GM23338 (cell line): ENCODE data around the gene PROS1.

Source experiments
- CTCF ChIP-seq, 2 experiments: fragments of 200-600 bp in 1 of 2; sonication (generic) in 1 of 2; conservative IDR thresholded peaks; 2 replicates each; pipeline versions ENCODE4 v1.5.1 to v1.6.1; 2016 to 2017; ENCODE audit warnings: antibody characterized with exemption in 2 of 2, low read depth in 2 of 2, mild to moderate bottlenecking in 2 of 2, moderate library complexity in 1 of 2
- ETS1 ChIP-seq: IDR thresholded peaks from 2 replicates; pipeline ENCODE4 v1.6.1; 2016; ENCODE audit warnings: antibody characterized with exemption
- EZH2 ChIP-seq: fragments of 200-600 bp; sonication (generic); IDR thresholded peaks from one replicate; pipeline ENCODE4 v1.8.0; 2017; ENCODE audit warnings: antibody characterized with exemption, mild to moderate bottlenecking, low read depth; ENCODE audit not compliant: unreplicated experiment
- EZH2phosphoT487 ChIP-seq: fragments of 200-600 bp; sonication (generic); IDR thresholded peaks from one replicate; pipeline ENCODE4 v1.8.1; 2018; ENCODE audit warnings: antibody characterized with exemption; ENCODE audit not compliant: unreplicated experiment
- JUNB ChIP-seq: IDR thresholded peaks from one replicate; pipeline ENCODE4 v1.6.1; 2016; ENCODE audit warnings: antibody characterized with exemption; ENCODE audit not compliant: unreplicated experiment
- POLR2AphosphoS5 ChIP-seq: IDR thresholded peaks from 2 replicates; pipeline ENCODE4 v1.6.1; 2016; ENCODE audit warnings: antibody characterized with exemption, low read depth
- REST ChIP-seq: IDR thresholded peaks from one replicate; pipeline ENCODE4 v1.6.1; 2018; ENCODE audit warnings: antibody characterized with exemption; ENCODE audit not compliant: unreplicated experiment
- ZNF462 ChIP-seq: fragments of 250-450 bp; sonication (Bioruptor Pico); IDR thresholded peaks from 2 replicates; pipeline ENCODE4 v1.5.0; 2020; ENCODE audit warnings: mild to moderate bottlenecking, moderate library complexity

GRCh38 chr3:93930041-93930440, 43.7 kb downstream of the PROS1 start:
- TF ChIP-seq POLR2AphosphoS5 (no peak), CTCF (conservative IDR thresholded peaks at IDR 0.05; ENCODE audit: low read depth in 2 of 2) (no peak), JUNB (no peak), EZH2 (no peak), ZNF462 (CRISPR knock-in tag) (no peak), EZH2phosphoT487 (no peak), ETS1 (no peak), REST (no peak)
